ENCODE measurements around the gene EDIL3. TPM values are rescaled to one million over a fixed set of nuclear protein-coding genes. Genes with fewer than 3 reads are reported as not detected.

The EDIL3 gene
- total RNA-seq, 2 donors from 2014 or later: 2.2 to 17.5 TPM

DNA sequence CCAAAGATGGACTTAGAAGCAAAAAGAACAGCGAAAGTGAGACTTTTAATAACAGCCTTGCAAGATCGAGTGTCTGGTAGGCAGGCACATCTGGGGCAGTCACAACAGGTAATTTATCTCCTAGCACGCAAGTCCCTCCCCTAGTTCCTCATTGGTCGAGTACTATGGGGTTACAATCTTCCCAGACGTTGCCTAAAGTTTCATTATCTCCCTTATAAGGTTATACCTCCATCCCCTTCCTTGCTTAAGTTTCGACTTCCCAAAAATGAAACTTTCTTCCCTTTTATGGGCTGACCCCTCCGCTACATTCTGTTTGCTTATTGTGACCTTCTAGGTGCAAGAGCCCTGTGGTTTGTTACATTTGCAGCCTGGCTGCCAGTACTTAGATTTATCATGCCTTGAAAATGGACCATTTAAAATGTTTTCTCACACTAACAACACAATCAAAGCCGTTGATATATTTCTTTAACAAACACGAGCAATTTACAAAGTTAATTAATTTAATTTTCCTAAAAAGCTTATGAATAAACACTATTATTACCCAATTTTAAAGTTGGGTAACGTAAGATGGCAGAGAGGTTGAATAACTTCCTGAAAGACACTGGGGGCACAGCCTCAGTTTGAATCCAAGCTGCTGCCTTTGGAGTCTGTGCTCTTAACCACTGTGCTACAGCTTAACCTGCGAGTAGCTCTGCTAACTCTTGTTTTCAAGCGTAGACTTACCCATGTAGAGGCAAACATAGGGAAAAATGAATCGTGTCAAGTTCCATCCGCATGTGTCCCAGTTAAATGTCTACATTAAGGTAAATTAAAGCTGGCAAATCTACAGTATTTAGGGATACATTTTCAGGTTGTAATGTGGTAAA lies 91.7 kb downstream of the EDIL3 start:
- no peak overlapping the region for H3K27ac ChIP-seq (ENCODE audit: low read depth, low read length)
- H3K9ac ChIP-seq (ENCODE audit: extremely low read depth, low read length, poor library complexity, severe bottlenecking): no peak overlapping the region

DNA sequence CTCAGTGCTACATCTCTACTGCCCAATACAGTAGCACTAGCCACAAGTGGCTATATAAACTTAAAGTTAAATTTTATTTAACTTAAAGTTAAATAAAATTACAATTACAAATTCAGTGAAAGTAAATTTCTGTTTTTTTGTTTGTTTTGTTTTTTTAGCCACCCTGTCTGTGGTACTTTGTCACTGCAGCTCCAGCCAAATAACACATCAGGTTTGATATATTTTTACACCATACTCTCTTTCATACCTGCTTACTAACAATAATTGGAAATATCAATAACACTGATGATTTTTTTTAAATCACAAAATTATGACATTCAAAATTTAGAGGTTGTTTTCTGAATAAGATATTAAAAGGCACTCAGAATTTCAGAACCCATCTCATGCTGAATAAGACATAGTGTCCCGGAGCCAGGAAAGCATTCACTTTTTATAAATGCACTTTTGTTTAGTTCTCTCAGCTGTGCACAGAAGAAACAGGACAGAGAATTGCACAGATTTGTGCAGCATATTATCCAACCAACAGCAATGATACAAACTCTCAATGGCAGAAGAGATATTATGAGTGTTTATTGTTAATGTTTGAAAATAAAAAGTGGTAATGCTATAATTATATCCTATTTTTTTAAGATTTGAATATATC lies 92.6 kb downstream of the EDIL3 start:
- no peaks in the 10 kb centered on the region for H3K36me3 ChIP-seq (ENCODE audit: control insufficient read depth, insufficient read depth, low read length)
- no peaks in the 10 kb centered on the region for H3K9me3 Mint-ChIP-seq

More for the DNA sequence above, 91.7 kb downstream of the EDIL3 start:
- Mint-ChIP-seq H3K9me3 (no peaks in the 10 kb centered on the region), H3K27me3 (ENCODE audit: insufficient read depth) (no peaks in the 10 kb centered on the region), H3K27ac (no peak overlapping the region), H3K36me3 (ENCODE audit: low read depth) (no peaks in the 10 kb centered on the region), H3K4me3 (no peak overlapping the region), H3K4me1 (peaks cover 13% of the 10 kb centered on the region)
- WGBS, 2 experiments (ENCODE audit: insufficient coverage in 1 of 2, insufficient read length in 1 of 2): 93 to 94% methylated on average over 10 to 14 of the region's 14 CpGs
- no peak for DNase-seq
- TF ChIP-seq, protein P1, sequence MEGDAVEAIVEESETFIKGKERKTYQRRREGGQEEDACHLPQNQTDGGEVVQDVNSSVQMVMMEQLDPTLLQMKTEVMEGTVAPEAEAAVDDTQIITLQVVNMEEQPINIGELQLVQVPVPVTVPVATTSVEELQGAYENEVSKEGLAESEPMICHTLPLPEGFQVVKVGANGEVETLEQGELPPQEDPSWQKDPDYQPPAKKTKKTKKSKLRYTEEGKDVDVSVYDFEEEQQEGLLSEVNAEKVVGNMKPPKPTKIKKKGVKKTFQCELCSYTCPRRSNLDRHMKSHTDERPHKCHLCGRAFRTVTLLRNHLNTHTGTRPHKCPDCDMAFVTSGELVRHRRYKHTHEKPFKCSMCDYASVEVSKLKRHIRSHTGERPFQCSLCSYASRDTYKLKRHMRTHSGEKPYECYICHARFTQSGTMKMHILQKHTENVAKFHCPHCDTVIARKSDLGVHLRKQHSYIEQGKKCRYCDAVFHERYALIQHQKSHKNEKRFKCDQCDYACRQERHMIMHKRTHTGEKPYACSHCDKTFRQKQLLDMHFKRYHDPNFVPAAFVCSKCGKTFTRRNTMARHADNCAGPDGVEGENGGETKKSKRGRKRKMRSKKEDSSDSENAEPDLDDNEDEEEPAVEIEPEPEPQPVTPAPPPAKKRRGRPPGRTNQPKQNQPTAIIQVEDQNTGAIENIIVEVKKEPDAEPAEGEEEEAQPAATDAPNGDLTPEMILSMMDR (conservative IDR thresholded peaks at IDR 0.05): no peak
- Histone ChIP-seq H3K36me3 (ENCODE audit: control insufficient read depth, insufficient read depth, low read length) (no peaks in the 10 kb centered on the region), H3K27me3 (ENCODE audit: control insufficient read depth, insufficient read depth, low read length, poor library complexity, severe bottlenecking) (no peaks in the 10 kb centered on the region), H3K9me3 (ENCODE audit: control insufficient read depth, low read length) (no peaks in the 10 kb centered on the region), H3K4me1 (ENCODE audit: control insufficient read depth, insufficient read depth, low read length) (no peaks in the 10 kb centered on the region), H3K4me3 (ENCODE audit: low read length) (no peak overlapping the region)

DNA sequence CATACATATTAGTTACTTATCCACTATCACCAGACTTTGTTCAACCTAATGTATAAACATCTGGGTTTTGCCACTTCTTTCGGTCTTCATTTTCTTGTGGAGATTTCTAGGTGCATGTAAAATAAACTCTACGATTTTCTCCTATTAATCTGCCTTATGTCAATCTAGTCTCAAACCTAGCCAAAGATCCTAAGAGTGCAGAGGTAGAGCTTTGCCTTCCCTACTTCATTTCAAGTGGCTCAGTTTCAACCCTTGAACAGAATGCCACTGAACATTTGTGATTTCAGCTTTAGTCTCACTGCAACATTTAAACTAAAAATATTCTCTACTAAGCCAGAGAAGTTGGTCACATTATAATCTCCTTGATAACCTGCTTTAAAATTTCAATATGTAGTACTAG lies 94.0 kb downstream of the EDIL3 start:
- Histone ChIP-seq H3K9ac (ENCODE audit: extremely low read depth, low read length, poor library complexity, severe bottlenecking) (no peak overlapping the region), H3K4me1 (ENCODE audit: control insufficient read depth, insufficient read depth, low read length) (no peaks in the 10 kb centered on the region), H3K9me3 (ENCODE audit: control insufficient read depth, low read length) (no peaks in the 10 kb centered on the region), H3K27me3 (ENCODE audit: control insufficient read depth, insufficient read depth, low read length, poor library complexity, severe bottlenecking) (no peaks in the 10 kb centered on the region), H3K4me3 (ENCODE audit: low read length) (no peak overlapping the region), H3K27ac (ENCODE audit: low read depth, low read length) (no peak overlapping the region), H3K36me3 (ENCODE audit: control insufficient read depth, insufficient read depth, low read length) (no peaks in the 10 kb centered on the region)
- no peaks in the 10 kb centered on the region for H3K27me3 Mint-ChIP-seq (ENCODE audit: insufficient read depth)
- H3K36me3 Mint-ChIP-seq (ENCODE audit: low read depth): no peaks in the 10 kb centered on the region
- DNase-seq: no peak
- no peaks in the 10 kb centered on the region for H3K9me3 Mint-ChIP-seq
- no peak overlapping the region for H3K27ac Mint-ChIP-seq
- no peak overlapping the region for H3K4me3 Mint-ChIP-seq
- peaks cover 13% of the 10 kb centered on the region for H3K4me1 Mint-ChIP-seq
- WGBS, 2 experiments (ENCODE audit: insufficient coverage in 1 of 2, insufficient read length in 1 of 2): 98 to 100% methylated on average over 2 of the region's 2 CpGs
- TF ChIP-seq, protein P1 (conservative IDR thresholded peaks at IDR 0.05): no peak

More for the DNA sequence above, 92.6 kb downstream of the EDIL3 start:
- peaks cover 13% of the 10 kb centered on the region for H3K4me1 Mint-ChIP-seq
- Histone ChIP-seq H3K9ac (ENCODE audit: extremely low read depth, low read length, poor library complexity, severe bottlenecking) (no peak overlapping the region), H3K9me3 (ENCODE audit: control insufficient read depth, low read length) (no peaks in the 10 kb centered on the region), H3K27ac (ENCODE audit: low read depth, low read length) (no peak overlapping the region), H3K4me1 (ENCODE audit: control insufficient read depth, insufficient read depth, low read length) (no peaks in the 10 kb centered on the region), H3K4me3 (ENCODE audit: low read length) (no peak overlapping the region), H3K27me3 (ENCODE audit: control insufficient read depth, insufficient read depth, low read length, poor library complexity, severe bottlenecking) (no peaks in the 10 kb centered on the region)
- H3K27ac Mint-ChIP-seq: no peak overlapping the region
- H3K27me3 Mint-ChIP-seq (ENCODE audit: insufficient read depth): no peaks in the 10 kb centered on the region
- WGBS, 2 experiments (ENCODE audit: insufficient coverage in 1 of 2, insufficient read length in 1 of 2): 95% methylated on average over 1 of the region's 1 CpG; no CpG with 5 or more reads in 1 of the 2 experiments
- TF ChIP-seq, protein P1 (conservative IDR thresholded peaks at IDR 0.05): no peak
- no peak for DNase-seq
- H3K4me3 Mint-ChIP-seq: no peak overlapping the region
- H3K36me3 Mint-ChIP-seq (ENCODE audit: low read depth): no peaks in the 10 kb centered on the region

Data from endodermal cell (in vitro differentiated cells).